ENCODE data around the gene KLF13. TPM values are rescaled to one million over a fixed set of nuclear protein-coding genes. Genes with fewer than 3 reads are reported as not detected.

Gene KLF13
- total RNA-seq, 1 donor from 2014 or later, result 141 TPM

DNA sequence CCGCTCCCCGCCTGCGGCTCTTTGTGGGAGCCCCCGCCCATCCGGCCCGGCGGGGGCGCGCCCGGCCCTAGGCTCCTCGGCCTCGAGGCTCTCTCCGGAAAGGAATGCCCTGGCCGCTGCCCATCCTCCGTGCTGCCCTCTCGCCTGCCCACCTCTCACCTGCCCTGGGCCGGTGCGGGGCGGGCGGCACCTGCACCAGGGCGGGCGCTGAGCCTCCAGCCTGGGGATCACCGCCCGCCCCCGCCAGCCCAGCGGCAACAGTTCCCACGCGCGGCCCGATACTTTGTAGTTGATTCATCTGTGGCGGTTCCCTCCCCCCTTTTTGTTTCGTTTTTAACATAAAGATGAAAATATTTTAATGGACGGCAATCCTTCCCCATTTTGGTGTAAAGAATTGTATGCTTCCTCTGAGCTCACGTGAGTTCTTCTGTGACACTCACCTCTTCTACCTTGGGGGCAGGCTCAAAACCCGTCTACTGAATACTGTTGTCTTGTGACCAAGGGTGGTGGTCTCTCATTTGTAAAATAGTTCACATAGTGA is 1.9 kb downstream of the KLF13 start:
- DNase-seq, result no peak
- TF ChIP-seq, protein P1, sequence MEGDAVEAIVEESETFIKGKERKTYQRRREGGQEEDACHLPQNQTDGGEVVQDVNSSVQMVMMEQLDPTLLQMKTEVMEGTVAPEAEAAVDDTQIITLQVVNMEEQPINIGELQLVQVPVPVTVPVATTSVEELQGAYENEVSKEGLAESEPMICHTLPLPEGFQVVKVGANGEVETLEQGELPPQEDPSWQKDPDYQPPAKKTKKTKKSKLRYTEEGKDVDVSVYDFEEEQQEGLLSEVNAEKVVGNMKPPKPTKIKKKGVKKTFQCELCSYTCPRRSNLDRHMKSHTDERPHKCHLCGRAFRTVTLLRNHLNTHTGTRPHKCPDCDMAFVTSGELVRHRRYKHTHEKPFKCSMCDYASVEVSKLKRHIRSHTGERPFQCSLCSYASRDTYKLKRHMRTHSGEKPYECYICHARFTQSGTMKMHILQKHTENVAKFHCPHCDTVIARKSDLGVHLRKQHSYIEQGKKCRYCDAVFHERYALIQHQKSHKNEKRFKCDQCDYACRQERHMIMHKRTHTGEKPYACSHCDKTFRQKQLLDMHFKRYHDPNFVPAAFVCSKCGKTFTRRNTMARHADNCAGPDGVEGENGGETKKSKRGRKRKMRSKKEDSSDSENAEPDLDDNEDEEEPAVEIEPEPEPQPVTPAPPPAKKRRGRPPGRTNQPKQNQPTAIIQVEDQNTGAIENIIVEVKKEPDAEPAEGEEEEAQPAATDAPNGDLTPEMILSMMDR (IDR thresholded peaks at IDR 0.05; ENCODE audit: partially characterized antibody, unreplicated experiment), result no peak
- H3K27ac Mint-ChIP-seq (ENCODE audit: unreplicated experiment), result peak overlapping the region; percentile 77

DNA sequence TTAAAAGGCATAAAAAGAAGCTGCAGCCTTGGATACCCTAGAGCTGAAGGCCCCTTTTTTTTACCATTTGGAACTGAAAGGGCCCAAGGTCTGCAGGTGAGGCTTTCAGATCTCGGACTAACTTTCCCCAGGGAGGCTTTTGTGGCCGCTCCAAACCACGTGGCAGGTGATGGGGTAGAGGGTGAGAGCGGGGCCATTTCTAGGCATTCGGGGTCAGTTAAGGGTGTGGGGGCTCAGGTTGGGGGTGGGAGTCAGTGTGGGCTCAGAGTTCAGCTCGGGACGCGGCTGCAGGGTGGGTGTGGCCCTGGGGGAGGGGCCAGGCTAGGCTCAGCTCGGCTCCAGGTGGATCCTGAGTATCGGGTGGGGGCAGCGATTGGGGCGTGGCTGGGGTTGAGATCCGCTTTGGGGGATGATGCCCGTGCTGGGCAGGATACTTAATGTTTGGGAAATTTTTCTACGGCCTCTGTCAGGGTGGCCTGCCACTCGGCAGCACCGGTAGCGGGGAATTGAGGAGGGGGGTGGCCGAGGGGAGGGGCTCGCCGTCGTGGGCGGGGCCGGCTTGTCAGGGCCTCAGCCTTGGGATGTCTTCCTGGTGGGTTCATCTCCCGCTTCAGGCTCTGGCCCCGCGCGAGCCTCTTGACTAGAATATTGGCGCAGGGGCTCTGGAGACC is 2.5 kb downstream of the KLF13 start:
- Mint-ChIP-seq H3K9me3 (ENCODE audit: unreplicated experiment) (peaks cover 22% of the 10 kb centered on the region), H3K4me3 (ENCODE audit: unreplicated experiment) (peak overlapping the region; percentile 98), H3K36me3 (ENCODE audit: unreplicated experiment) (no peaks in the 10 kb centered on the region), H3K27ac (ENCODE audit: unreplicated experiment) (peak overlapping the region; percentile 77), H3K4me1 (ENCODE audit: low read depth, unreplicated experiment) (peaks cover 42% of the 10 kb centered on the region), H3K27me3 (ENCODE audit: unreplicated experiment) (peaks cover 27% of the 10 kb centered on the region)
- DNase-seq, result no peak
- TF ChIP-seq, protein P1 (IDR thresholded peaks at IDR 0.05; ENCODE audit: partially characterized antibody, unreplicated experiment), result no peak

More for the DNA sequence above, 1.9 kb downstream of the KLF13 start:
- Mint-ChIP-seq H3K9me3 (ENCODE audit: unreplicated experiment) (peaks cover 22% of the 10 kb centered on the region), H3K36me3 (ENCODE audit: unreplicated experiment) (no peaks in the 10 kb centered on the region), H3K27me3 (ENCODE audit: unreplicated experiment) (peaks cover 27% of the 10 kb centered on the region), H3K4me1 (ENCODE audit: low read depth, unreplicated experiment) (peaks cover 43% of the 10 kb centered on the region), H3K4me3 (ENCODE audit: unreplicated experiment) (peak overlapping the region; percentile 98)

DNA sequence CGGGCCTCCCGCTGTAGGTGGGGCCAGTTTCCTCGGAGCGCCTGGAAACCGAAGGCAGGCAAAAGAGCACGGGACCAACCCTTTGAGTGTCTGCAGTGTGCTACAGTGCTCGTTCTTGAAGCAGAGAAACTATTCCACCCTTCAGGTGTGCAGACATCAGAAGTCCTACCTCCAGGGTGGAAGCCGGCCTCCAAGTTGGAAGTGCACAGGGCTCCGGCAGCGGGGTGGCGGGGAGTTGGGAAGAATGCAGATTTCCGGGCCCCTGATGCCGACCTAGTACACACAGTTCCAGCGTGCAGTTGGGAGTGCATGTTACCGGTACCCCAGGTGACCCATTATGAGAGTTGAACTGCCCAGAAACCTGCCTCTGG is 3.0 kb downstream of the KLF13 start:
- DNase-seq, result no peak
- Mint-ChIP-seq H3K9me3 (ENCODE audit: unreplicated experiment) (peaks cover 18% of the 10 kb centered on the region), H3K4me3 (ENCODE audit: unreplicated experiment) (peak overlapping the region; percentile 98), H3K27me3 (ENCODE audit: unreplicated experiment) (peaks cover 24% of the 10 kb centered on the region), H3K36me3 (ENCODE audit: unreplicated experiment) (no peaks in the 10 kb centered on the region), H3K4me1 (ENCODE audit: low read depth, unreplicated experiment) (peaks cover 38% of the 10 kb centered on the region), H3K27ac (ENCODE audit: unreplicated experiment) (no peak overlapping the region)
- TF ChIP-seq, protein P1 (IDR thresholded peaks at IDR 0.05; ENCODE audit: partially characterized antibody, unreplicated experiment), result no peak

DNA sequence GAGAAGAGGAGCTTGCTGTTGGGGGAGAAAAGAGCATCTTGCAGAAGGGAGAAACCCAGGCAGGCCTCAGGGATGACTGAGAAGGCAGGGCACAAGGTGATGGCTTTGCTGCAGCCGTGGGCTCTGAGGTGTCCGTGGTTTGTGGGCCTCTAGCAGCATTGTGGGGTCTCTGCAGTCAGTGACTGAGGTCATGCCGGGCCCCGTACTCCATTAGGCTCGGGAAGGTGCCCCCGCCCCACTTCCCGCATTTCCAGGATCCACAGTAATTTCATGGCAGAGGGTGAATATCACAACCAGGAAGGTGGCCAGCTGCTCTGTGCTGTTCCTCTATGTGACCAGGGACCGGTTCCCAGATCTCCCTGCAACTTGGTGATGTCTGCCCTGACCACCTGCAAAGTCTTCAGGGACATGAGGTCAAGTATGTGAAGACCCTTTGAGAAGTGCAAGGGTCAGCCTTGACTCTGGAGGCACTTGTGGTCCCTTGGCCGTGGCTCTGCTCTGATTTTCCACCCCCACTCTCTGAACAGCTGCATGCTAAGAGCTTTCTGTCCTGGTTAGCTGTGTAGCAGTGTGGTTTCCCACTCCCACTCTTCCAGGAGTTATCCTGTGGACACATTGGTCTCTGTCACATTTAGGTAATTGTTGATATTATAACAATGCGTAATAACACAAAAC is 3.6 kb downstream of the KLF13 start:
- Mint-ChIP-seq H3K4me1 (ENCODE audit: low read depth, unreplicated experiment) (peaks cover 37% of the 10 kb centered on the region), H3K9me3 (ENCODE audit: unreplicated experiment) (peaks cover 16% of the 10 kb centered on the region), H3K4me3 (ENCODE audit: unreplicated experiment) (peak overlapping the region; percentile 98), H3K36me3 (ENCODE audit: unreplicated experiment) (no peaks in the 10 kb centered on the region), H3K27ac (ENCODE audit: unreplicated experiment) (peak overlapping the region; percentile 77), H3K27me3 (ENCODE audit: unreplicated experiment) (peaks cover 17% of the 10 kb centered on the region)
- DNase-seq, result no peak
- TF ChIP-seq, protein P1 (IDR thresholded peaks at IDR 0.05; ENCODE audit: partially characterized antibody, unreplicated experiment), result no peak

DNA sequence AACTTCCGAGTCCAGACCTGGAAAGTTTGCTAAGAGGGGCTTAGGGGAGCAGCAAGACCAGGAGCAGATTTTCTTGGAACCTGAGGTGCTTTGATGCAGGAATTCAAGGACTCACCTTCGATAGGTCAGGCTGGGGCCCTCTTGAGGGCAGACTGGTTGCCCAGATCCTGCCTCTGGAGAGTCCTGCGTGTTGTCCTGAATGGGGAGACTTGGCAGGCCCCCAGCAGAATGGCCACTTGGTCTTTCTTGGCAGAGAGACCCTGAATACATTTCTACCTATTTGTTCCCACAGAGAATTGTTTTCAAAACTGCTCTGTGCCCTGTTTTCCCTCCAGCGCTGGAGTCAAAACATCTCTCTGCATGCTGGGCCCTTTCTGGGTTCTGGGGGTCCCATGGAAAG is 4.2 kb downstream of the KLF13 start:
- TF ChIP-seq, protein P1 (IDR thresholded peaks at IDR 0.05; ENCODE audit: partially characterized antibody, unreplicated experiment), result no peak
- H3K36me3 Mint-ChIP-seq (ENCODE audit: unreplicated experiment), result no peaks in the 10 kb centered on the region
- peak overlapping the region; percentile 77 for H3K27ac Mint-ChIP-seq (ENCODE audit: unreplicated experiment)
- DNase-seq, result no peak
- peaks cover 14% of the 10 kb centered on the region for H3K9me3 Mint-ChIP-seq (ENCODE audit: unreplicated experiment)
- H3K27me3 Mint-ChIP-seq (ENCODE audit: unreplicated experiment), result peaks cover 15% of the 10 kb centered on the region
- peaks cover 41% of the 10 kb centered on the region for H3K4me1 Mint-ChIP-seq (ENCODE audit: low read depth, unreplicated experiment)
- H3K4me3 Mint-ChIP-seq (ENCODE audit: unreplicated experiment), result peak overlapping the region; percentile 98
